HG03521 (cell line): ENCODE data around the gene PRM3.

ENCODE experiments used
- ATAC-seq: cut with Tn5 transposase; IDR thresholded peaks from one replicate; pipeline ENCODE4 v1.9.1; 2021; ENCODE audit warnings: mild to moderate bottlenecking, moderate library complexity; ENCODE audit not compliant: unreplicated experiment

PRM3 gene

GRCh38 chr16:11259655-11260595, 13.5 kb downstream of the PRM3 start:
- no peak for ATAC-seq

GRCh38 chr16:11258553-11259492, 14.6 kb downstream of the PRM3 start:
- no peak for ATAC-seq

- ATAC-seq = no peak
Measured at GRCh38 chr16:11257131-11257938, 16.1 kb downstream of the PRM3 start.

- ATAC-seq = no peak
Measured at GRCh38 chr16:11256661-11257130, 16.7 kb downstream of the PRM3 start.

- peak; percentile 45 for ATAC-seq
Measured at GRCh38 chr16:11255737-11256660, 17.4 kb downstream of the PRM3 start, which contains the start of gene SOCS1. SOCS1 (minus strand) TSS chr16:11256204; CDS start chr16:11255478, 726 bp downstream.

GRCh38 chr16:11254913-11255736, 18.3 kb downstream of the PRM3 start:
- ATAC-seq = peak; percentile 2

- ATAC-seq = no peak
Measured at GRCh38 chr16:11253995-11254912, 19.2 kb downstream of the PRM3 start.

- ATAC-seq = no peak
Measured at GRCh38 chr16:11253009-11253994, 20.1 kb downstream of the PRM3 start.

GRCh38 chr16:11252482-11252931, 20.9 kb downstream of the PRM3 start:
- no peak for ATAC-seq

- no peak for ATAC-seq
Measured at GRCh38 chr16:11251525-11252481, 21.6 kb downstream of the PRM3 start.

- ATAC-seq = no peak
Measured at GRCh38 chr16:11250786-11251524, 22.5 kb downstream of the PRM3 start.

- ATAC-seq = no peak
Measured at GRCh38 chr16:11250091-11250785, 23.2 kb downstream of the PRM3 start.

GRCh38 chr16:11249233-11250061, 24.0 kb downstream of the PRM3 start:
- ATAC-seq = no peak
